Tibial artery (tissue), 4 donors: ENCODE results near the gene TARS3.

Source experiments
- DNase-seq, 2 donors: peaks; one replicate each; pipeline ENCODE4 v3.0.0-alpha.2; 2019
- H3K27ac ChIP-seq, 2 donors: fragments of 200-600 bp; sonication (generic) in 1 of 2; 1 replicate in 1 of 2; 2 replicates in 1 of 2; pipeline ENCODE4 v1.5.1; 2018 to 2019; ENCODE audit warnings: mild to moderate bottlenecking in 1 of 2
- H3K27me3 ChIP-seq, 2 donors: fragments of 200-600 bp; sonication (generic) in 1 of 2; one replicate each; pipeline versions ENCODE4 v1.5.1 to v1.6.0; 2016 to 2019
- H3K36me3 ChIP-seq, 3 donors: fragments of 200-600 bp; sonication (generic) in 2 of 3; one replicate each; pipeline ENCODE4 v1.5.1; 2016 to 2019; ENCODE audit warnings: mild to moderate bottlenecking in 2 of 3
- H3K4me1 ChIP-seq, 4 donors: fragments of 200-600 bp; sonication (generic) in 2 of 4; 1 replicate in 3 of 4; 2 replicates in 1 of 4; pipeline ENCODE4 v1.5.1; 2016 to 2019
- H3K4me3 ChIP-seq, 2 donors: fragments of 200-600 bp; sonication (generic) in 1 of 2; 1 replicate in 1 of 2; 2 replicates in 1 of 2; pipeline ENCODE4 v1.5.1; 2018 to 2019; ENCODE audit warnings: mild to moderate bottlenecking in 2 of 2
- H3K9me3 ChIP-seq, 3 donors: fragments of 200-600 bp; sonication (generic) in 1 of 3; one replicate each; pipeline ENCODE4 v1.5.1; 2016 to 2019
- intact Hi-C: fragments of 100-400 bp; cut with DNase I; formaldehyde crosslinking; loops from one replicate; pipeline ENCODE4 v1.15.0; 2023; ENCODE audit warnings: low total_unique reads
- TF ChIP-seq, protein P1 (sequence below), 2 experiments: fragments of 200-600 bp in 1 of 2; fragments of 450-650 bp in 1 of 2; IDR thresholded peaks; one replicate each; pipeline ENCODE4 v1.5.1; 2017 to 2019; ENCODE audit warnings: antibody characterized with exemption in 2 of 2, mild to moderate bottlenecking in 1 of 2, moderate library complexity in 1 of 2

The TARS3 gene

DNA sequence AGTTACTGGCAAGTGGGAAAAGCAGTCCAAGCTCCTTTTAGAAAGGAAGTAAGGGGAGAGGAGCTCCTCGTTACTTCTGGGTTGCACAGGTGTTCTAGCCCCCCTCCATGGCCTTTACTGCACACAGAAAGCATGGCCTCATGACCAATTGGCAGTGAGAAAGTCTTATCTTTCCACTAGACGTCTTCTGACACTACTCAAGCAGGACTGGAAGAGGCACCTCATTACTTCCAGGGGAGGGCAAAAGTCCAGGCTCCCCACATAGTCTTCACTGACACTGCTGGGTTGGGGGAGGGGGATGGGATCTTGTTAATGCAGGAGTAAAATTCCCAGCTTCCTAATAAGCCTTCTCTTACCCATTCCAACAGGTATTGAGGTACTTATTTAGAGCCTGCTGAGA is 44.5 kb downstream of the TARS3 start:
- no peaks in the 10 kb centered on the region for H3K27me3 ChIP-seq
- no peak for DNase-seq
- H3K27ac ChIP-seq: no peak overlapping the region
- no peaks in the 10 kb centered on the region for H3K4me1 ChIP-seq
- TF ChIP-seq, protein P1, sequence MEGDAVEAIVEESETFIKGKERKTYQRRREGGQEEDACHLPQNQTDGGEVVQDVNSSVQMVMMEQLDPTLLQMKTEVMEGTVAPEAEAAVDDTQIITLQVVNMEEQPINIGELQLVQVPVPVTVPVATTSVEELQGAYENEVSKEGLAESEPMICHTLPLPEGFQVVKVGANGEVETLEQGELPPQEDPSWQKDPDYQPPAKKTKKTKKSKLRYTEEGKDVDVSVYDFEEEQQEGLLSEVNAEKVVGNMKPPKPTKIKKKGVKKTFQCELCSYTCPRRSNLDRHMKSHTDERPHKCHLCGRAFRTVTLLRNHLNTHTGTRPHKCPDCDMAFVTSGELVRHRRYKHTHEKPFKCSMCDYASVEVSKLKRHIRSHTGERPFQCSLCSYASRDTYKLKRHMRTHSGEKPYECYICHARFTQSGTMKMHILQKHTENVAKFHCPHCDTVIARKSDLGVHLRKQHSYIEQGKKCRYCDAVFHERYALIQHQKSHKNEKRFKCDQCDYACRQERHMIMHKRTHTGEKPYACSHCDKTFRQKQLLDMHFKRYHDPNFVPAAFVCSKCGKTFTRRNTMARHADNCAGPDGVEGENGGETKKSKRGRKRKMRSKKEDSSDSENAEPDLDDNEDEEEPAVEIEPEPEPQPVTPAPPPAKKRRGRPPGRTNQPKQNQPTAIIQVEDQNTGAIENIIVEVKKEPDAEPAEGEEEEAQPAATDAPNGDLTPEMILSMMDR (IDR thresholded peaks at IDR 0.05): no peak
- H3K9me3 ChIP-seq: no peaks in the 10 kb centered on the region
- intact Hi-C loops: no loop called here
- no peak overlapping the region for H3K4me3 ChIP-seq
- peaks cover 47 to 58% (median 51%) of the 10 kb centered on the region in 3 donors for H3K36me3 ChIP-seq

DNA sequence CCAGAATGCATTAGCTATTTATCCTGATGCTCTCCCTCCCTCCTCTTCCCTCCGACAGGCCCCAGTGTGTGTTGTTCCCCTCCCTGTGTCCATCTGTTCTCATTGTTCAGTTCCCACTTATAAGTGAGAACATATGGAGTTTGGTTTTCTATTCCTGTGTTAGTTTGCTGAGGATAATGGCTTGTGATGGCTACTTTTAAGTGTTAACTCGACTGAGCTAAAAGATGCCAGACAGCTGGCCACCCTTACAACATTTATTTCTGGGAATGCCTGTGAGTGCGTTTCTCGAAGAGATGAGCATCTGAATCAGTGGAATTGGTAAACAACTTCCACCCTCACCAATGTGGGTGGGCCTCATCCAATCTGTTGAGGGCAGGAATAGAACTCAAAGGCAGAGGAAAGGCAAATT is 47.3 kb downstream of the TARS3 start:
- Histone ChIP-seq H3K4me3 (no peak overlapping the region), H3K27ac (no peak overlapping the region), H3K4me1 (peaks cover 0 to 4% (median 0%) of the 10 kb centered on the region in 4 donors), H3K9me3 (no peaks in the 10 kb centered on the region), H3K36me3 (peaks cover 56 to 63% (median 57%) of the 10 kb centered on the region in 3 donors), H3K27me3 (no peaks in the 10 kb centered on the region)
- intact Hi-C loops: no loop called here
- TF ChIP-seq, protein P1 (IDR thresholded peaks at IDR 0.05): no peak
- no peak for DNase-seq

DNA sequence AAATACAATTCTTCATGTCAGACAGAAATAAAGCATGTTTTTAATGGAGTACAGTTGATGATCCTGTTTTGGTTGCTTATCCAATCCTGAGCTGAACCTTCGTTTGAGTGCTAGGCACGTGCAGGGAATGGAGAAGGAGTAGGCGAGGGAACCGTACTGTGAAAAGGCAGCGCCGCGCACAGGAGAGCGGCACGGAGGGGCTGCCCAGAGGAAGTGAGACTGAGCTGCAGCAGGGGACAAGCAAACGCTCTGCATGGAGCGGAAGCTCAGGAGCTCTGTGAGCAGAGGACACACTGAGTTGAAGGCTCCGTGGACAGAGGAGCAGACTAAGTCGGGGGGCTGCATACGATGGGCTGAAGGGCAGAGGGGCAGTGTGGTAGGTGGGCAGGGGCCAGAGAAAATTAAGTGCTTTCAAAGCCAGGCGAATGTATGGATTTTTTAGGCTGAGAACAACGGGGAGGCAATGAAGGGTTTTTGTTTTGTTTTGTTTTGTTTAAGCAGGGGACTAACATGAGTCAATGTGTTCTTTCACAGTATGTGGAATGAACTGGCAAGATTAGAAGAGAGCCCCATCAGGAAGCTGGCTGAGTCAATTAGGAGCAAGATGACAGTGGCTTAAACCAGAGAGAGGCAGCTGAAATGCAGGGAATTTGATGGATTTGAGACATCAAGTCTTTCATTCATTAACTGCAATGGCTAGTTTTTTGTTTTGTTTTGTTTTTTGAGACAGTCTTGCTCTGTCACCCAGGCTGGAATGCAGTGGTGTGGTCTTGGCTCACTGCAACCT is 48.3 kb downstream of the TARS3 start:
- intact Hi-C loops: no loop called here
- no peaks in the 10 kb centered on the region for H3K27me3 ChIP-seq
- DNase-seq: no peak
- H3K9me3 ChIP-seq: no peaks in the 10 kb centered on the region
- peaks cover 0 to 4% (median 0%) of the 10 kb centered on the region in 4 donors for H3K4me1 ChIP-seq
- no peak overlapping the region for H3K27ac ChIP-seq
- TF ChIP-seq, protein P1 (IDR thresholded peaks at IDR 0.05): no peak
- H3K36me3 ChIP-seq: peaks cover 53 to 66% (median 65%) of the 10 kb centered on the region in 3 donors
- no peak overlapping the region for H3K4me3 ChIP-seq

DNA sequence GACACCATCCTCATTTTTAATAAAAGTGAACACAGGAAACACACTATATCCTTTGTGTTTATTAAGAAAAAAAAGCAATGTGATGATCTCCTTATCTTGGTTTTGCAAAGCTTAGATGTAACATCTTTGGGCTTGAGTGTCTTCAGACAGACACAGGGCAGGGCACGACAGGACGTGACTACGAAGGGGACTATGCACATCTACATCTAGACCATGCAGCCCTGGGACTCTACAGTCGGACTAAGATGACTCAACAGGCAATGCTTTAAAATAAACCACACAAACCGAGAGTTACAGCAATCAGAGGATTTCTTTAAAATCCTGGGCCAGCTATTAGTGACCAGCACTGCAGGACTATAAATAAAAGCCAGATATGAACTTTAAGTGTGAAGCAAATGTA is 49.3 kb downstream of the TARS3 start:
- H3K4me3 ChIP-seq: no peak overlapping the region
- intact Hi-C loops: no loop called here
- no peak overlapping the region for H3K27ac ChIP-seq
- peaks cover 0 to 4% (median 0%) of the 10 kb centered on the region in 4 donors for H3K4me1 ChIP-seq
- H3K36me3 ChIP-seq: peaks cover 58 to 72% (median 60%) of the 10 kb centered on the region in 3 donors
- H3K9me3 ChIP-seq: no peaks in the 10 kb centered on the region
- no peaks in the 10 kb centered on the region for H3K27me3 ChIP-seq
- TF ChIP-seq, protein P1 (IDR thresholded peaks at IDR 0.05): no peak
- DNase-seq: no peak

DNA sequence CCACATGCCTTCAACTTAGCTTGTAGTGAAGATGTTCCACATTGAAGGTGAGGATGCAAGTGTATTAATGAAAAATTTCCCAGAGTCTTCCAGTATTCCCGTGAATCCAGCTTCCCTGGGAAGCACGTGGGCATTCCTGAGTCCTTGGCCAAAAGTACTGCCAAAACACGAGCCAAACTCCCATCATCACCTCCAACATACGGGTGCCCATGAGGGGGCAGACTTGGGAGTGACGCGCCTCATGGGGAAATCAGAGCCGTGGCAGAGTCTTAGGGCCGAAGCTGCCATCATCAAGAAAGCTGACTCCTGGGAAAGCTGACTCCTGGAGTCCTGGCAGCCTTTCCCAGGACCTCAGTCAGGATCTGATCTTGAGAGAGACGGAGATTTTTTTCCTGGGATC is 52.0 kb downstream of the TARS3 start:
- peak overlapping the region; percentile 18 to 39 for H3K27ac ChIP-seq
- H3K36me3 ChIP-seq: peaks cover 41 to 89% (median 71%) of the 10 kb centered on the region in 3 donors
- intact Hi-C loops: no loop called here

More for the DNA sequence above, 52.0 kb downstream of the TARS3 start:
- no peaks in the 10 kb centered on the region for H3K27me3 ChIP-seq
- H3K9me3 ChIP-seq: no peaks in the 10 kb centered on the region
- H3K4me1 ChIP-seq: peaks cover 0 to 4% (median 0%) of the 10 kb centered on the region in 4 donors
- no peak overlapping the region for H3K4me3 ChIP-seq
- DNase-seq: no peak
- TF ChIP-seq, protein P1 (IDR thresholded peaks at IDR 0.05): no peak
